Femur (tissue), 1 donor: ENCODE results near the gene KRT6C.
"Not testable (repeated sequence)": the region's sequence is repeated elsewhere in the genome, so short reads cannot be mapped to it uniquely, and the experiment has no call there.

Source experiments
- DNase-seq: peaks from one replicate; pipeline ENCODE4 v3.0.0-alpha.2; 2017

KRT6C gene

GRCh38 chr12:52499806-52500560, 26.4 kb upstream of the KRT6C start:
- DNase-seq: no peak

GRCh38 chr12:52498946-52499345, 25.3 kb upstream of the KRT6C start:
- no peak for DNase-seq

GRCh38 chr12:52497975-52498374, 24.4 kb upstream of the KRT6C start:
- no peak for DNase-seq

- no peak for DNase-seq
Observed at GRCh38 chr12:52496590-52497071, 23.0 kb upstream of the KRT6C start.

DNA sequence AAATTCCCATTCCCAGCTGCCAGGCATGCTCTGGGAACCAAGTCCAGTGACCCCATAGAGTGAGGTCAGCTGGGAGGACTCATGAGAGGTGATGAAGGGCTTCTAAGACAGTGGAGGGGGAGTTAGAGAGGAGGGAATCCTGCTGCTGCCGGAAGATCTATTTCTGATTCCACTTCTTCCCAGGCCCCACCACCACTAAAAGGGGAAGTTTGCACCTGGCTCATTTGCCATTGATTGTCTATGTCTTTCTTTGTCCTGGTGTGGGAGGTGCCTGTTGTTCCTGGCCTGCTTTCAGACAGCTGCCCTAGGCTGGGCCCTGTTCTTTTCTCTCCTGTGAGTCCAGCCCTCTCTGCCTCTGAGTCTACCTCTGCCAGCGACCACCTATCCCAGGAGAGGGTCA, 22.4 kb upstream of the KRT6C start:
- DNase-seq: no peak

DNA sequence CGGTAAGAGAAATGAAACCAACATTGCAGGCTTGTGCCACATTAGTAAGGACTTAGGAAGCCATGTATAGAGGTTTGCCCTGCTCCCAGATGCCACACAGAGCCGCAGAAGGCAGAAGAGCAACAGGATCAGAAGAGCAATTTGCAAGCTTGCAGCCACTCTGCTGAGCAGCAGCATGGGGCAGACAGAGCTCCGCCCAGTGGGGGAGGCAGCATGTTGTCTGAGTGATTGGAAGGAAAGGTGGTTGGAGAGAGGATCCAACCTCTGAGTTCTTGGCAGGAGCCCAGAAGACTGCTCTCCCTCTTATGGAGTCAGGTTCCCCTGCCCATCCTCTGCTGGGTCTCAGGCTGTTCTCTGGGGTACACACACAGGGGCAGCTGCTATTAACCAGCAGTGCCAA, 21.8 kb upstream of the KRT6C start:
- DNase-seq: no peak

DNA sequence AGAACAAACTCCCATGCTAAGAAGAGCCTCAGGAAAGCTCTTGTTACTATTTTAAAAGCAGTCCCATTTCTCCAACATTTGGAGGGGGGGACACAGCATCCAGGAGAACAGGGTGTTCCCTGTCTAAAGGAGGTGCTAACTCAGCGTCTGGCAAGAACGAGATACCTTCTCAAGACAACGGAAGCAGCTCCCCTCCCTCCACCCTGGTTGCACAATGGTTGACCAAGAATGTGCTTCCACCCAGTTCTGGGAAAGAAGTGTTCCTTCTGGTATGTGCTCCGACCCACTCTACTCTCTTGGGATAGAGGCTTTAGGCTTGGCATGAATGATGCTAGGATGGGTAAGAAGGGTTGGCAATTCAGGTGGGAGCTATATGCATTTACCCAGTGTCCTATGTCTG, 20.9 kb upstream of the KRT6C start:
- DNase-seq: no peak

- DNase-seq: no peak
Observed at GRCh38 chr12:52494100-52494499, 20.5 kb upstream of the KRT6C start.

- DNase-seq: no peak
Observed at GRCh38 chr12:52493172-52493571, 19.6 kb upstream of the KRT6C start, which contains the start of gene KRT6A. TSS of gene KRT6A (minus strand) at chr12:52493257. CDS start at chr12:52493188, 69 bp downstream.

- DNase-seq: not testable (repeated sequence)
Observed at GRCh38 chr12:52492405-52492804, 18.8 kb upstream of the KRT6C start.

GRCh38 chr12:52491495-52491894, 17.9 kb upstream of the KRT6C start:
- DNase-seq: not testable (repeated sequence)

DNA sequence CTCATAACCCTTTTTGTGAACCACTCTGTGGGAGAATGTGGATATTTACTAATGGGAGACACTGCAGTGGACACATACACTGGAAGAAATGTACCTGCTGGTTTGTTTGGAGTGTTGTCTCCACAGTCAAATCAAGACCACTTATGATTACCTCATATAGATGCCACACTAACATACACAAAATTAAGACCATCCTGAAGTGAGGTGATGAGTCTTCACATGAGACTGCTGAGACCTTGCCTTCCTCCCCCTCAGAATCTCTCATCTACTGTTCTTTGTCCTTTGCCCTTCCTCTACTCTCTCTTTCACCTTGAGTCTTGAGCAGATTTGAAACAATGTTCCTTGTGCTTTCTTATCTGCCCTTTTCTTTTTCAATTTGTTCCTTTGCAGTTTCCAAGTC, 15.1 kb upstream of the KRT6C start:
- no peak for DNase-seq

DNA sequence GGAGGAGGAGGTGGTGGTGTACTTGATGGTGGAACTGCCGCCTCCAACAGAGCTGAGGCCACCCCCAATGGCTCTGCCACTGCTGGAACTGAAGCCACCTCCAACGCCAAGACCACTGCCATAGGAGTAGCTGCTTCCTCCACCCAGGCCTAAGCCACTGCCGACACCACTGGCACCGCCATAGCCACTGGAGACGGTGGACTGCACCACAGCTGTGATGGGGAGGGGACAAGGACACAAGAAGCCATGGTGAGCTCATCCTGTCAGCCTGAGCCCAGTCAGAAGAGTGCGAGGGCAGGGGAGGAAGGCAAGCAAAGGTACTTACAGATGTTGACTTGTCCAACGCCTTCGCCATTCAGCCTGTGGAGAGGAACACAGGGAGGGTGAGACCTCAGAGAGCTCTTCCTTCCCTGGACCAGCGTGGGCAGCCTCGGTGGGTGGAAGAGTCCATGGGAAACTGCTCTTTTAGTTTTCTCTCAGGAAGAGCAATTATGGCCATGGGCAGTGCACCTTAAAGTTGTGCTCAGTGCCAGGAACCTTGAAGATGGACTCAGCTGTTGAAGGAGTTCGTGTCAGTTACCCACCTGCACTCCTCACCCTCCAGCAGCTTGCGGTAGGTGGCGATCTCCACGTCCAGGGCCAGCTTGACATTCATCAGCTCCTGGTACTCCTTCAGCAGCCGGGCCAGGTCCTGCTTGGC, 14.3 kb upstream of the KRT6C start:
- DNase-seq: not testable (repeated sequence)

DNA sequence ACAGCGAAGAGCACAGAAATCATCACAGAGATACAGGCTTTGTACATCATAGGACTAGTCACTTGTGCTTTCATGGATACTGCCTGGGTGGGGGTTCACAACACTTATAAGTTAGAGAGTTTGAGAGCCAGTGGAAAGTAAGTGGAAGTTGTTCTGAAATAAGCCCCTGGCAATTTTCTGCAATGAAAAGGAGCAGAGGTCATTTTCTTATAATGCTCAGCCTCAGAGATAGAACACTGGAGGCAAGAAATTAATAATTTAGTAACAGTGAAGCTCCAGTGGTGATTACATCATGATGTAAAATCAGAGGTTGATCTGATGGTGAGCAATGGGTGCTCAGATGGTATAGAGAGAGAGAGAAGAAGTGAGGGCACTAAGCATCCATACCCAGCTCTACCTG, 13.6 kb upstream of the KRT6C start:
- no peak for DNase-seq

DNA sequence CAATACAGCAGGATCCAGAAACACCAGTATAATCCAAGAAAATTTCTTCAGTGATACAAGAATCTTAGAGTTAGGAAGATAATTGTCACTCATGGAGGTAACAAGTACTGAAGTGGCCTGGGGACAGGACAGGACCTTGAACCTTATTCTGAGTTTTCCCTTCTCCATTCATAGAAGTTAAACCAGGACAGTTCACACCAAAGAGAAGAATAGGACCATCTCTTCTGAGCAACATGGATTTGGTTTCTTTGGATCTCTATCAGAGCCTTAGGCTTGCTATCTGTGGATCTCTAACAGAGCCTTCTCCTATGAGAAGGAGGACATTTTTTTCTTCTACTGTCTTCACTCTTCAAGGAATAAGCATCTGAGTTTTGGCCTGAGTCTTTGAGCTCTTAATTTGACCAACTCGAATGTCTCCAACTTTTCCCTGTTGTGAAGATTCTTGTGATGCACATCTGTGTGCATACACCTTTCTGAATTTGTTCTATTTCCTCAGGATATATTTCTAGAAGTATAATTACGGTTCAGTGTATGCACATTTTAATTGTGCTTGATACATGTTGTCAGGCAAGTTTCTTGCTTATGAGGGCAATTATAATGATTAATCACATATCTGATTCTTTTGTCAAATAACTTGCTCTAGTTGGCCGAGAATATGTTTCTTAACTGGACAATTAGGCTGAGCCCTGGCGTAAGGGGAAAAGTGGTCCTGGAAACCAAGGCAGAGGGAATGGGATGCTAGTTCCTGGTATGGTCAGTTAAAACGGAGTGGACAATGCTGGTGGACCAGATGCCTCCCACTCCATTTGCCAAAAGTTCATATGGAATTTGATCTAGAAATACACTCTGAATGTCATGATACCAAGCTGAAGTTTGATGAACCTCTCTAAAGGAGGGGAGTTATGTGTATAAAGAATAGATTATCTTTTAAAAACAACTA, 12.8 kb upstream of the KRT6C start:
- no peak for DNase-seq

DNA sequence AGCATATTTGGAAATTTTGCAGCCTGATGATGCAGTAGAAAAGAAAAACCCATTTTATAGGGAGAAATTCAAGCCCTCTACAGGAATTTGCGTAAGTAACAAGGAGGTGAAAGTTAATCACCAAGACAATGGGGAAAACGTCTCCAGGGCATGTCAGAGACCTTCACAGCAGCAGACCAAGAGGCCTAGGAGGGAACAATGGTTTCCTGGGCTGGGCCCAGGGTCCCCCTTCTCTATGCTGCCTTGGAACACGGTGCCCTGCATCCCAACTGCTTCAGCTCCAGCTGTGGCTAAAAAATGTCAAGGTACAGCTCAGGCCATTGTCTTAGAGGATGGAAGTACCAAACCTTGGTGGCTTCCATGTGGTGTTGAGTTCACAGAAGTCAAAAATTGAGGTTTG, 6.5 kb upstream of the KRT6C start:
- no peak for DNase-seq

DNA sequence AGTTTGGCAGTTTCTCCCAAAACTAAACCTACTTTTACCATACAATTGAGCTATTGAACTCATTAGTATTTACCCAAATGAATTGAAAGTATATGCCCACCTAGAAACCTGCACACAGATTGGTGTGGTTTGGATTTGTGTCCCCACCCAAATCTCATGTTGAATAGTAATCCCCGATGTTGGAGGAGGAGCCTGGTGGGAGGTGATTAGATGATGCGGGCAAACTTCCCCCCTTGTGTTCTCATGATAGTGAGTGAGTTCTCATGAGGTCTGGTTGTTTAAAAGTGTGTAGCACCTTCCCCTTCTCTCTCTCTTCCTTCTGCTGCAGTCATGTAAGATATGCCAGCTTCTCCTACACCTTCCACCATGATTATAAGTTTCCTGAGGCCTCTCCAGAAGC, 4.0 kb upstream of the KRT6C start:
- no peak for DNase-seq

GRCh38 chr12:52474212-52474611, 607 bp upstream of the KRT6C start:
- DNase-seq: no peak

- DNase-seq: no peak
Observed at GRCh38 chr12:52469853-52470252, 3.8 kb downstream of the KRT6C start.

DNA sequence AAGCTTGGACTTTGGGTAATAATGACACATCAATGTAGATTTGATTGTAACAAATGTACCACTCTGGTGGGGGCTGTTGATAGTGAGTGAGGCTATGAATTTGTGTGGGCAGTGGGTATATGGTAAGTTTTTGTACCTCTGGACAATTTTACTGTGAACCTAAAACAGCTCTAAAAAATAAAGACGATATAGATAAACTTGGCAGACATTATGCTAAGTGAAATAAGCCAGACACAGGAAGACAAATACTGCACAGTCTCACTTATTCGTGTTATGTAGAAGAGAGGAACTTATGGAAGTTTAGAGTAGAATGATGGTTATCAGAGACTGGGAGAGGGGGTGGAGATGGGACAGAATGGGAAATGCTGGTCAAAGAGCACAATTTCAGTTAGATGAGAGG, 8.7 kb downstream of the KRT6C start:
- no peak for DNase-seq

GRCh38 chr12:52461693-52462092, 11.9 kb downstream of the KRT6C start:
- DNase-seq: no peak

- no peak for DNase-seq
Observed at GRCh38 chr12:52458861-52459260, 14.7 kb downstream of the KRT6C start.

GRCh38 chr12:52455821-52456220, 17.8 kb downstream of the KRT6C start:
- no peak for DNase-seq
